ENCODE measurements around the gene PTCH2.
A peak's percentile ranks its signal among the peaks of the same experiment; 100 is the strongest.
"Not testable (repeated sequence)": the region's sequence is repeated elsewhere in the genome, so short reads cannot be mapped to it uniquely, and the experiment has no call there.

PTCH2 gene

GRCh38 chr1:44860331-44860730 is 17.3 kb upstream of the PTCH2 start:
- FAIRE-seq (no peak), DNase-seq (ENCODE audit: insufficient read length) (no peak)

GRCh38 chr1:44857446-44857845 is 14.4 kb upstream of the PTCH2 start:
- no peak for FAIRE-seq
- DNase-seq (ENCODE audit: insufficient read length) = no peak
- TF ChIP-seq POLR2A (IDR thresholded peaks at IDR 0.05; ENCODE audit: low read depth, low read length) = no peak
- TF ChIP-seq POLR2AphosphoS5 (IDR thresholded peaks at IDR 0.05; ENCODE audit: low read depth, low read length) = no peak
- no peak for TF ChIP-seq TAF1 (IDR thresholded peaks at IDR 0.05; ENCODE audit: borderline replicate concordance, low read depth, low read length)

More at GRCh38 chr1:44860331-44860730, 17.3 kb upstream of the PTCH2 start:
- no peak for TF ChIP-seq POLR2AphosphoS5 (IDR thresholded peaks at IDR 0.05; ENCODE audit: low read depth, low read length)
- TF ChIP-seq POLR2A (IDR thresholded peaks at IDR 0.05; ENCODE audit: low read depth, low read length) = no peak
- TF ChIP-seq TAF1 (IDR thresholded peaks at IDR 0.05; ENCODE audit: borderline replicate concordance, low read depth, low read length) = no peak

GRCh38 chr1:44855742-44856141 is 12.7 kb upstream of the PTCH2 start:
- TF ChIP-seq POLR2A (IDR thresholded peaks at IDR 0.05; ENCODE audit: low read depth, low read length) = no peak
- TF ChIP-seq TAF1 (IDR thresholded peaks at IDR 0.05; ENCODE audit: borderline replicate concordance, low read depth, low read length) = no peak
- TF ChIP-seq POLR2AphosphoS5 (IDR thresholded peaks at IDR 0.05; ENCODE audit: low read depth, low read length) = no peak
- FAIRE-seq = no peak
- no peak for DNase-seq (ENCODE audit: insufficient read length)

DNA sequence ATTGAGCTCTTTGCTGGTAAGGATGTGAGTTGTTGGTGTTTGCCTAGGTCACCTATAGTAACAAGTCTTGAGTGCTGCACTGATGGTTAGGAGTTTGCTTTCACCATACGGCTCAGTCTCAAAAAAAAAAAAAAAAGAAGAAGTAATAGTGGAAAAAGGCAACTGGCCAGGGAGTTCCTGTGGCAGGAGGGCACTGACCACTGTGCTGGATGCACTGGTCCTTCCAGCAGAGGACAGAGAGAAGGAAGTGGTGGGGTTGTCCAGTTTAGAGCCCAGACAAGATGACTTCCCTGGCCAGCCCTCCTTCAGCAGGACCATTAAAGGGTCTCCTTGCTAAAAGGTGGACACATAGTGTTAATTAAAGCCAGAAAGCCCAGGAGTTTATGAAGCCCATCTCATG is 11.9 kb upstream of the PTCH2 start:
- FAIRE-seq = no peak
- DNase-seq (ENCODE audit: insufficient read length) = no peak
- TF ChIP-seq TAF1 (IDR thresholded peaks at IDR 0.05; ENCODE audit: borderline replicate concordance, low read depth, low read length) (no peak), POLR2AphosphoS5 (IDR thresholded peaks at IDR 0.05; ENCODE audit: low read depth, low read length) (no peak), POLR2A (IDR thresholded peaks at IDR 0.05; ENCODE audit: low read depth, low read length) (no peak)

GRCh38 chr1:44853201-44853600 is 10.1 kb upstream of the PTCH2 start:
- no peak for FAIRE-seq
- DNase-seq (ENCODE audit: insufficient read length) = no peak

GRCh38 chr1:44851308-44851707 is 8.3 kb upstream of the PTCH2 start:
- TF ChIP-seq POLR2A (IDR thresholded peaks at IDR 0.05; ENCODE audit: low read depth, low read length) (no peak), POLR2AphosphoS5 (IDR thresholded peaks at IDR 0.05; ENCODE audit: low read depth, low read length) (no peak), TAF1 (IDR thresholded peaks at IDR 0.05; ENCODE audit: borderline replicate concordance, low read depth, low read length) (no peak)
- DNase-seq (ENCODE audit: insufficient read length) (no peak), FAIRE-seq (peak; percentile 48)

More at GRCh38 chr1:44853201-44853600, 10.1 kb upstream of the PTCH2 start:
- TF ChIP-seq POLR2A (IDR thresholded peaks at IDR 0.05; ENCODE audit: low read depth, low read length) = no peak
- no peak for TF ChIP-seq POLR2AphosphoS5 (IDR thresholded peaks at IDR 0.05; ENCODE audit: low read depth, low read length)
- TF ChIP-seq TAF1 (IDR thresholded peaks at IDR 0.05; ENCODE audit: borderline replicate concordance, low read depth, low read length) = no peak

DNA sequence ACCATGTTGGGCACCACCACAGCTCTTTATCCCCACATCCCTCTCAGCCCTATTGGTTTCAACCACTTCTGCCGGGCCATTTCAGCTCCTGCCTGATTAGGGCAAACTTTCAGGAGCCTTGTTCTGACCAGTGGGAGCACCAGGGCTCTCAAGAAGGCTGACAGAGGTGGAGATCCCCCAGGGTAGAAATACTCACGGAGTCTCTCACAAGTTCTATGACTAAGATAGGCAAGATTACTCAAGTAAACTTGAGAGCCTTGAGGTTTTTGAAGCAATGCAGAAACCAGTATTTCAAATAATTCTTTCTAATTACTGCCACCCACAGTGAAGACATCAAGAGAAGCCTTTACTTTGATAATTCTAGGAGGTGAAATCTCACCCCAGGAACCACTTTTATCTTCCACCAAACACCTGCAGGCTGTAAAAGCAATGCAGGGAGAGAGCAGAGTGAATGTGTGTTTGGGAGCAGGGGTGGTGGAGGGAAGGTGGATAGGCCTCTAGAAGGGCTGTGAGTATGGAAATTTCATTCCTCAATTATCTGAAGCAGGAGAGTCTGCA is 6.6 kb upstream of the PTCH2 start:
- no peak for DNase-seq (ENCODE audit: insufficient read length)
- no peak for FAIRE-seq
- TF ChIP-seq POLR2A (IDR thresholded peaks at IDR 0.05; ENCODE audit: low read depth, low read length) = no peak
- TF ChIP-seq TAF1 (IDR thresholded peaks at IDR 0.05; ENCODE audit: borderline replicate concordance, low read depth, low read length) = no peak
- TF ChIP-seq POLR2AphosphoS5 (IDR thresholded peaks at IDR 0.05; ENCODE audit: low read depth, low read length) = no peak

DNA sequence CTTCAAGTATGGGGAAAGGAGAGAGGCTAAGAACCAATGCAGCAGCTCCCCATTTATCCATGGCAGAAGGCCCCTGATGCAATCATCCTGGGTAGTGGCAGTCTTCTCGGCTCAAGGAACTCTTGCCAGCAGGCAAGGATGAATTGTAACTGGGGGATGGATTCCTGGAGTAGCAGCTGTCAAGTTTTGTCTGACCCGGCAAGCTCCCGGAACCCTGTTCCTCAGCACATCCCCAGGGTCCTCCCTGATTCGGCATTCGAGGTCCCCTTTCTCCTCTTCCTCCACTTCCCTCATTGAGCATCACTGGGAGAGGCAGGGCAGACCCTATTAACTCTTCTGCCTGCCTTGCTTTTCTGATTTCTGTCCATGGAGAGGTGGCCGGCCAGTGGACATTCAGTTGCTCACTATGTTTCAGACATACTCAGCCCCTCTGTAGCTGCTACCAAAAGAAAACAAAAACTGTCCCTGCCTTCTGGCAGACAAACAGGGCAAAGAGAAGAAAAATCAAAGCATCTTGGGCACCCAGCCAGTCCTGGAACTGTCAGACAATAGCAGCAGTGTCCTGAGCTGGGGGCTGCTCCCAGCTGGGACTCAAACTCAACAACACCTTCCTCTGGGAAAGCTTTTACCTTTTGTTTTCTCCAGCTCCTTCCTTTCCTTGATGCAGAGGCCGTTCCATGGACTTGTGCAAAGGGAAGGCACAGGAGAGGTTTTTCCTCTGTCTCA is 5.6 kb upstream of the PTCH2 start:
- DNase-seq (ENCODE audit: insufficient read length) (no peak), FAIRE-seq (no peak)
- TF ChIP-seq POLR2AphosphoS5 (IDR thresholded peaks at IDR 0.05; ENCODE audit: low read depth, low read length) (no peak), TAF1 (IDR thresholded peaks at IDR 0.05; ENCODE audit: borderline replicate concordance, low read depth, low read length) (no peak), POLR2A (IDR thresholded peaks at IDR 0.05; ENCODE audit: low read depth, low read length) (no peak)

DNA sequence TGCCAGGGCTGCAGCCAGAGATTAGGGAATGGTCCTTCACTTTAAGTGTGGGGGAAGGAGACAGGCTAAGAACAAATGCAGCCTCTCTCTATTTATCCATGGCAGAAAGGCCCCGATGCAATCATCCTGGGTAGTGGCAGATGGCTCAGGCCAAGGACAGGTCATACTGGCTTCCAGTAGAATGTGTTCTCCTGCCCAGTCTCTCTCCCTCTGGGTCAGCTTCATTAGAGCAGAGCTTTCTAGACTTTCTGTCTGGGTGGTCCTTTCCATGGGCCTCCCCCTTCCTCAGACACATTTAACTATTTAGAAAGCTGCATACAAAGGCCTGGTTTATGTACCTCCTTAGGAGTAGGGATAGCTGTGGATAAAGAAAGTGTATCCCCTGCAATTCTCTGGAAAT is 4.8 kb upstream of the PTCH2 start:
- TF ChIP-seq POLR2AphosphoS5 (IDR thresholded peaks at IDR 0.05; ENCODE audit: low read depth, low read length) (no peak), POLR2A (IDR thresholded peaks at IDR 0.05; ENCODE audit: low read depth, low read length) (no peak), TAF1 (IDR thresholded peaks at IDR 0.05; ENCODE audit: borderline replicate concordance, low read depth, low read length) (no peak)
- DNase-seq (ENCODE audit: insufficient read length) (no peak), FAIRE-seq (no peak)

DNA sequence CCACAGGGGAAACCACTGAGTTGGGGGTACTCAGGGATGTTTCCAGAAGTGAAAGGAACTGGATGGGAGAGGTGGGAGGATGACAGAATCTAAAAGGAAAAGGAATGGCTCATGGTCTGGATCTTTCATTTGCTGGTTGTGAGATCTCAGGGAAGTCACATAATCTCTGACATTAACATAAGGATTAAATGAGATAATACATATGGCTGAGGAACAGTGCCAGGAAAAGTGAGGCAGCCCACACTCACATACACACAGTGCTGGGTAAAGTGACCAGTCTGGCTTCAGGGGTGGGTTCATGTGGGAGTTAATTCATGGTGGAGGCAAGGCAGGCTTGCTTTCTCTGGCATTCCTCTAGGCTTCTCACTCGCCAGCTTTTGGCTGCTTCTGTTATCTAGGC is 3.9 kb upstream of the PTCH2 start:
- DNase-seq (ENCODE audit: insufficient read length) = no peak
- no peak for FAIRE-seq
- TF ChIP-seq TAF1 (IDR thresholded peaks at IDR 0.05; ENCODE audit: borderline replicate concordance, low read depth, low read length) (no peak), POLR2A (IDR thresholded peaks at IDR 0.05; ENCODE audit: low read depth, low read length) (no peak), POLR2AphosphoS5 (IDR thresholded peaks at IDR 0.05; ENCODE audit: low read depth, low read length) (no peak)

DNA sequence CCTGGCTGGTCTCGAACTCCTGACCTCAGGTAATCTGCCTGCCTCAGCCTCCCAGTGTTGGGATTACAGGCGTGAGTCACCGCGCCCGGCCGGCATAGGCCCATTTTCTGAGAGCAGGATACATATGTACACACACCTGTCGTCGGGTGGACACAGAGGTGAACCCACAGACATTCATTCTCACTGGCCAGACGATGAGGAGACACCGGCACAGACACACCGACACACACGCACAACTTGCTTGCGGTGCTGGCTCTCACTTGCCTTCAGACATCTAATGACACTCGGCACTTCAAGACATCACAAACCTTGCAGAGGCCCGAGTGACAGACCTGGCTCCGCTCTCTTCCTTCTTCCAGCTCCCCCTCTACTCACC is 579 bp downstream of the PTCH2 start:
- TF ChIP-seq POLR2A (IDR thresholded peaks at IDR 0.05; ENCODE audit: low read depth, low read length) (no peak), POLR2AphosphoS5 (IDR thresholded peaks at IDR 0.05; ENCODE audit: low read depth, low read length) (no peak), TAF1 (IDR thresholded peaks at IDR 0.05; ENCODE audit: borderline replicate concordance, low read depth, low read length) (no peak)
- no peak for FAIRE-seq
- no peak for DNase-seq (ENCODE audit: insufficient read length)

DNA sequence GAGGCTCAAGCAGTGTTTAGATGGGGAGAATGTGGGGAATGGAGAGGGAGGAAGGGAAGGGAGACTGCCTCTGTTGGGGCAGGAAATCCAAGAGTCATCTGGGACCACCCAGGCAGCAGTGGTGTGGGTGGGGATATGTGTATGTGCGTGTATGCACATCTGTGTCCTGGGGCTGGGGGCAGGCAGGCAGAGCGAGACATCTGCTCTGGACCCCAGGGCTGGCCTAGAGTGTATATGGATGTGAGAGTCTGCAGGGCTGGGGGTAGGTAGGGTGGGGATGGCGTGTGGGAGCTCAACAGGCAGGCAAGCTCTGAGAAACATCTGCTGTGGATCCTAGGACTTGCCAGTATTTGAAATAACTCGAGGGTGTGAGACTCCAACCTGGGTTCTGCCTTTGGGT is 3.5 kb downstream of the PTCH2 start:
- TF ChIP-seq TAF1 (IDR thresholded peaks at IDR 0.05; ENCODE audit: borderline replicate concordance, low read depth, low read length) (no peak), POLR2AphosphoS5 (IDR thresholded peaks at IDR 0.05; ENCODE audit: low read depth, low read length) (no peak), POLR2A (IDR thresholded peaks at IDR 0.05; ENCODE audit: low read depth, low read length) (no peak)
- DNase-seq (ENCODE audit: insufficient read length) = no peak
- no peak for FAIRE-seq

- FAIRE-seq = not testable (repeated sequence)
Measured at GRCh38 chr1:44838294-44838693, 4.8 kb downstream of the PTCH2 start.

More at GRCh38 chr1:44838294-44838693, 4.8 kb downstream of the PTCH2 start:
- not testable (repeated sequence) for DNase-seq (ENCODE audit: insufficient read length)

Measured in GM12892 (cell line).